Measurements from ENCODE around the gene NPHP4.

NPHP4 gene

GRCh38 chr1:5888606-5889211, 103.5 kb downstream of the NPHP4 start:
- DNase-seq = no peak

- no peak for DNase-seq
Observed at GRCh38 chr1:5887971-5888361, 104.3 kb downstream of the NPHP4 start.

GRCh38 chr1:5887349-5887970, 104.8 kb downstream of the NPHP4 start:
- no peak for DNase-seq

GRCh38 chr1:5886541-5887348, 105.5 kb downstream of the NPHP4 start:
- no peak for DNase-seq

- no peak for DNase-seq
Observed at GRCh38 chr1:5886140-5886483, 106.1 kb downstream of the NPHP4 start.

- DNase-seq = no peak
Observed at GRCh38 chr1:5885471-5886139, 106.6 kb downstream of the NPHP4 start.

GRCh38 chr1:5884110-5884509, 108.1 kb downstream of the NPHP4 start:
- DNase-seq = no peak

GRCh38 chr1:5883129-5884048, 108.8 kb downstream of the NPHP4 start:
- DNase-seq = no peak

- no peak for DNase-seq
Observed at GRCh38 chr1:5882367-5883128, 109.7 kb downstream of the NPHP4 start.

- no peak for DNase-seq
Observed at GRCh38 chr1:5881526-5882222, 110.6 kb downstream of the NPHP4 start.

- no peak for DNase-seq
Observed at GRCh38 chr1:5880630-5881405, 111.4 kb downstream of the NPHP4 start.

- DNase-seq = no peak
Observed at GRCh38 chr1:5879421-5879820, 112.8 kb downstream of the NPHP4 start.

GRCh38 chr1:5878971-5879370, 113.3 kb downstream of the NPHP4 start:
- DNase-seq = no peak

- no peak for DNase-seq
Observed at GRCh38 chr1:5877683-5878530, 114.3 kb downstream of the NPHP4 start.

- no peak for DNase-seq
Observed at GRCh38 chr1:5877001-5877400, 115.2 kb downstream of the NPHP4 start.

- no peak for DNase-seq
Observed at GRCh38 chr1:5876094-5876650, 116.1 kb downstream of the NPHP4 start.

- no peak for DNase-seq
Observed at GRCh38 chr1:5875345-5875910, 116.8 kb downstream of the NPHP4 start.

GRCh38 chr1:5874416-5875110, 117.7 kb downstream of the NPHP4 start:
- DNase-seq = no peak
